H1 (cell line): ENCODE data around the gene SYPL1. TPM values are rescaled to one million over a fixed set of nuclear protein-coding genes. Genes with fewer than 3 reads are reported as not detected.

ENCODE experiments used
- CTCF ChIA-PET: fragments of 300-600 bp; sonication (Branson Sonifier 250); formaldehyde crosslinking; loops from one replicate; lab custom pipeline; 2021; ENCODE audit not compliant: partially characterized antibody; lab: Charles Lee
- POLR2A ChIA-PET: fragments of 300-600 bp; sonication (Branson Sonifier 250); formaldehyde crosslinking; loops from one replicate; lab custom pipeline; 2021; ENCODE audit warnings: inconsistent platforms; ENCODE audit not compliant: partially characterized antibody; lab: Charles Lee
- DNase-seq, 2 experiments: peaks; one replicate each; pipeline versions ENCODE4 v3.0.0 to v3.0.0-alpha.2; 2010 to 2022; ENCODE audit warnings: low spot score in 2 of 2, low read depth in 1 of 2, mixed read lengths in 1 of 2
- FAIRE-seq: peaks from 2 replicates; lab custom pipeline; 2011; peaks lifted over from hg19 to GRCh38; lab: Jason Lieb, UNC
- H2AFZ ChIP-seq: 2 replicates; pipeline ENCODE4 v1.8.1; 2012; ENCODE audit warnings: low read length, inconsistent platforms
- H2AK5ac ChIP-seq: 2 replicates; pipeline ENCODE4 v1.6.1; 2013; ENCODE audit warnings: low read depth, low read length
- H2BK120ac ChIP-seq: replicated peaks from 2 replicates; pipeline ENCODE3; 2013; ENCODE audit warnings: low read depth, low read length, inconsistent platforms
- H2BK12ac ChIP-seq: 2 replicates; pipeline ENCODE4 v1.6.1; 2013; ENCODE audit warnings: low read depth, low read length
- H2BK15ac ChIP-seq: 2 replicates; pipeline ENCODE4 v1.6.1; 2013; ENCODE audit warnings: low read length
- H2BK20ac ChIP-seq: 2 replicates; pipeline ENCODE4 v1.6.1; 2013; ENCODE audit warnings: low read length
- H2BK5ac ChIP-seq: 2 replicates; pipeline ENCODE4 v1.6.1; 2013; ENCODE audit warnings: low read depth, low read length
- H3K14ac ChIP-seq: 2 replicates; pipeline ENCODE4 v1.6.1; 2013; ENCODE audit warnings: inconsistent platforms; ENCODE audit not compliant: insufficient read length
- H3K18ac ChIP-seq: 2 replicates; pipeline ENCODE4 v1.6.1; 2013; ENCODE audit warnings: low read length; ENCODE audit errors: extremely low read depth
- H3K23ac ChIP-seq: 2 replicates; pipeline ENCODE4 v1.6.1; 2013; ENCODE audit warnings: inconsistent platforms; ENCODE audit not compliant: insufficient read length
- H3K23me2 ChIP-seq: 2 replicates; pipeline ENCODE4 v1.6.1; 2013; ENCODE audit warnings: low read depth, low read length
- H3K27ac ChIP-seq: 2 replicates; pipeline ENCODE4 v1.6.1; 2011; ENCODE audit warnings: low read depth, low read length, inconsistent platforms
- H3K27me3 ChIP-seq, 4 experiments: replicated peaks in 1 of 4; 1 replicate in 1 of 4; 2 replicates in 3 of 4; pipeline versions ENCODE4 v1.6.1 to v1.8.1; 2011 to 2013; ENCODE audit warnings: low read length in 3 of 4, mild to moderate bottlenecking in 3 of 4, inconsistent platforms in 2 of 4, mixed read lengths in 2 of 4, moderate library complexity in 1 of 4; ENCODE audit not compliant: control insufficient read depth in 3 of 4, insufficient read depth in 3 of 4; ENCODE audit errors: extremely low read depth in 1 of 4
- H3K36me3 ChIP-seq, 4 experiments: 2 replicates each; pipeline versions ENCODE4 v1.6.1 to v1.8.1; 2011 to 2013; ENCODE audit warnings: mild to moderate bottlenecking in 4 of 4, low read length in 3 of 4, moderate library complexity in 2 of 4, control low read depth in 1 of 4, inconsistent platforms in 1 of 4; ENCODE audit not compliant: insufficient read depth in 4 of 4, control insufficient read depth in 2 of 4
- H3K4ac ChIP-seq: replicated peaks from 2 replicates; pipeline ENCODE3; 2013; ENCODE audit warnings: low read length, low read depth, mixed read lengths, inconsistent platforms; ENCODE audit not compliant: insufficient read length
- H3K4me1 ChIP-seq, 4 experiments: replicated peaks in 1 of 4; 1 replicate in 1 of 4; 2 replicates in 3 of 4; pipeline versions ENCODE4 v1.6.1 to v1.8.1; 2011 to 2013; ENCODE audit warnings: low read length in 3 of 4, inconsistent platforms in 2 of 4, mixed read lengths in 1 of 4; ENCODE audit not compliant: insufficient read depth in 4 of 4, control insufficient read depth in 3 of 4
- H3K4me2 ChIP-seq, 2 experiments: 2 replicates each; pipeline versions ENCODE4 v1.6.1 to v1.8.1; 2011 to 2013; ENCODE audit warnings: low read depth in 2 of 2, low read length in 2 of 2, control low read depth in 1 of 2, inconsistent platforms in 1 of 2, mild to moderate bottlenecking in 1 of 2; ENCODE audit not compliant: insufficient read depth in 1 of 2
- H3K4me3 ChIP-seq, 4 experiments: fragments of 200-600, 300-600 bp in 1 of 4; sonication (generic), shearing (Covaris generic), sonication (Bioruptor Twin) in 1 of 4; 2 replicates each; pipeline versions ENCODE4 v1.5.1 to v1.8.1; 2011 to 2016; ENCODE audit warnings: low read length in 4 of 4, low read depth in 3 of 4, control low read depth in 2 of 4, inconsistent platforms in 2 of 4, mild to moderate bottlenecking in 2 of 4, mixed read lengths in 1 of 4, moderate library complexity in 1 of 4; ENCODE audit not compliant: insufficient read depth in 2 of 4; ENCODE audit errors: extremely low read depth in 1 of 4
- H3K56ac ChIP-seq: replicated peaks from 2 replicates; pipeline ENCODE3; 2013; ENCODE audit warnings: low read depth, mild to moderate bottlenecking, mixed read lengths, low read length, inconsistent platforms; ENCODE audit not compliant: insufficient read length
- H3K79me1 ChIP-seq: 2 replicates; pipeline ENCODE4 v1.6.1; 2013; ENCODE audit warnings: low read depth, low read length, control low read depth
- H3K79me2 ChIP-seq, 2 experiments: 2 replicates each; pipeline versions ENCODE4 v1.6.1 to v1.8.1; 2012 to 2013; ENCODE audit warnings: low read length in 2 of 2, mild to moderate bottlenecking in 2 of 2, inconsistent platforms in 1 of 2; ENCODE audit not compliant: insufficient read depth in 2 of 2, control insufficient read depth in 1 of 2
- H3K9ac ChIP-seq, 4 experiments: replicated peaks in 1 of 4; 1 replicate in 1 of 4; 2 replicates in 3 of 4; pipeline versions ENCODE4 v1.6.1 to v1.8.1; 2011 to 2013; ENCODE audit warnings: low read depth in 3 of 4, low read length in 3 of 4, control low read depth in 2 of 4, mild to moderate bottlenecking in 2 of 4, moderate library complexity in 2 of 4, inconsistent platforms in 1 of 4; ENCODE audit errors: extremely low read depth in 1 of 4
- H3K9me3 ChIP-seq, 2 experiments: 2 replicates each; pipeline versions ENCODE4 v1.6.1 to v1.8.1; 2012 to 2013; ENCODE audit warnings: mild to moderate bottlenecking in 2 of 2, moderate library complexity in 2 of 2, control low read depth in 1 of 2, inconsistent platforms in 1 of 2, low read depth in 1 of 2, low read length in 1 of 2, mixed read lengths in 1 of 2; ENCODE audit not compliant: insufficient read depth in 2 of 2
- H4K20me1 ChIP-seq, 2 experiments: replicated peaks in 1 of 2; 2 replicates each; pipeline versions ENCODE3 to v1.8.1; 2011 to 2013; ENCODE audit warnings: inconsistent platforms in 2 of 2, low read length in 2 of 2, mild to moderate bottlenecking in 1 of 2; ENCODE audit not compliant: insufficient read depth in 2 of 2, control insufficient read depth in 1 of 2
- H4K5ac ChIP-seq: 2 replicates; pipeline ENCODE4 v1.6.1; 2013; ENCODE audit warnings: low read length, low read depth, mixed read lengths, inconsistent platforms; ENCODE audit not compliant: insufficient read length
- H4K8ac ChIP-seq: 2 replicates; pipeline ENCODE4 v1.8.0; 2013; ENCODE audit warnings: mild to moderate bottlenecking, moderate library complexity, low read length, inconsistent platforms; ENCODE audit not compliant: insufficient read depth; ENCODE audit errors: extremely low read depth
- H4K91ac ChIP-seq: replicated peaks from 2 replicates; pipeline ENCODE3; 2013; ENCODE audit warnings: low read length, mixed read lengths, inconsistent platforms; ENCODE audit not compliant: insufficient read length
- BCL11A ChIP-seq, 2 experiments: IDR thresholded peaks; one replicate each; pipeline ENCODE4 v1.6.1; 2011; ENCODE audit warnings: low read depth in 2 of 2, low read length in 2 of 2, mild to moderate bottlenecking in 2 of 2
- HDAC2 ChIP-seq, 2 experiments: fragments of 300-600 bp in 1 of 2; sonication (generic) in 1 of 2; IDR thresholded peaks; 2 replicates each; pipeline ENCODE4 v1.6.1; 2011 to 2012; ENCODE audit warnings: low read depth in 2 of 2, low read length in 2 of 2, mild to moderate bottlenecking in 2 of 2, moderate library complexity in 2 of 2, borderline replicate concordance in 1 of 2, inconsistent platforms in 1 of 2
- JUN ChIP-seq: IDR thresholded peaks from 2 replicates; pipeline ENCODE4 v1.6.1; 2011; ENCODE audit warnings: low read depth, mild to moderate bottlenecking, improper control_type of control experiment, low read length
- KDM5A ChIP-seq: fragments of 200-600 bp; IDR thresholded peaks from 2 replicates; pipeline ENCODE4 v1.7.1; 2012; ENCODE audit warnings: mild to moderate bottlenecking, low read length, inconsistent platforms, mixed read lengths
- MAFK ChIP-seq: IDR thresholded peaks from 2 replicates; pipeline ENCODE4 v1.6.1; 2012; ENCODE audit warnings: low read depth, mild to moderate bottlenecking, improper control_type of control experiment, low read length
- RAD21 ChIP-seq, 2 experiments: IDR thresholded peaks in 1 of 2; conservative IDR thresholded peaks in 1 of 2; 2 replicates each; pipeline ENCODE4 v1.6.1; 2011; ENCODE audit warnings: low read depth in 2 of 2, low read length in 2 of 2, improper control_type of control experiment in 1 of 2, inconsistent platforms in 1 of 2, mild to moderate bottlenecking in 1 of 2, moderate library complexity in 1 of 2
- RFX5 ChIP-seq: IDR thresholded peaks from 2 replicates; pipeline ENCODE4 v1.6.1; 2011; ENCODE audit warnings: low read depth, low read length, improper control_type of control experiment, borderline replicate concordance
- SIN3A ChIP-seq, 2 experiments: IDR thresholded peaks in 1 of 2; conservative IDR thresholded peaks in 1 of 2; 2 replicates each; pipeline ENCODE4 v1.6.1; 2011 to 2012; ENCODE audit warnings: low read length in 2 of 2, improper control_type of control experiment in 1 of 2, low read depth in 1 of 2, mild to moderate bottlenecking in 1 of 2
- TAF7 ChIP-seq: optimal IDR thresholded peaks from 2 replicates; pipeline ENCODE3; 2011; ENCODE audit warnings: low read depth, mild to moderate bottlenecking, inconsistent platforms, low read length, moderate library complexity, borderline replicate concordance
- YY1 ChIP-seq: IDR thresholded peaks from 2 replicates; pipeline ENCODE4 v1.6.1; 2011; ENCODE audit warnings: low read depth, mild to moderate bottlenecking, low read length
- WGBS, 2 experiments: shearing (Covaris generic) in 1 of 2; methylation state at CpG; one replicate each; pipeline versions ENCODE4 v1.1.6 to v1.1.7; 2013 to 2015; ENCODE audit warnings: low lambda C conversion rate in 2 of 2, mixed read lengths in 2 of 2, inconsistent platforms in 1 of 2, low coverage in 1 of 2, missing lambda C conversion rate in 1 of 2; ENCODE audit not compliant: insufficient replicate concordance in 2 of 2, insufficient coverage in 1 of 2, insufficient read length in 1 of 2; ENCODE audit errors: extremely low coverage in 1 of 2, missing lambda C conversion rate in 1 of 2; 5-methylcytosine and 5-hydroxymethylcytosine counted together
- polyA plus RNA-seq, 7 experiments: library from polyadenylated mRNA; depleted of rRNA in 3 of 7; stranded (reverse) in 5 of 7; unstranded in 2 of 7; fragments of >200 nt in 5 of 7; fragments of 200-250 nt in 2 of 7; gene quantifications; 1 replicate in 5 of 7; 2 replicates in 1 of 7; 4 replicates in 1 of 7; pipeline versions ENCODE4 v1.2.1 to v1.2.3, GENCODE V29; 2011 to 2013; ENCODE audit warnings: missing spikeins in 2 of 7, mixed read lengths in 2 of 7
- total RNA-seq: library from RNA; stranded (reverse); fragmentation: NEBNext Ultra II Directional; extraction: Animal tissue kit (Norgen Biotek cat#: 25700); gene quantifications from 2 replicates; pipeline ENCODE4 v1.2.1, GENCODE V29; 2021

Gene SYPL1
- total and polyA plus RNA-seq, 2 of the 8 experiments (the other 6 are each of a cell fraction or from before 2014, with no cell fraction given) = 44.9 to 57.7 TPM

GRCh38 chr7:106095634-106096033, 16.5 kb downstream of the SYPL1 start:
- no peaks in the 10 kb centered on the region for H3K9me3 ChIP-seq
- no peak overlapping the region for H2AFZ ChIP-seq
- H3K4me2 ChIP-seq = no peak overlapping the region
- no peak for DNase-seq
- H3K79me1 ChIP-seq = no peaks in the 10 kb centered on the region
- no peaks in the 10 kb centered on the region for H3K27me3 ChIP-seq
- H3K56ac ChIP-seq = no peak overlapping the region
- no peak overlapping the region for H4K91ac ChIP-seq
- H2BK12ac ChIP-seq = no peak overlapping the region
- peaks cover 0 to 43% (median 1%) of the 10 kb centered on the region in 4 experiments; a peak in 4 of 8 replicates for H3K36me3 ChIP-seq
- no peak overlapping the region for H2BK15ac ChIP-seq
- H2BK20ac ChIP-seq = no peak overlapping the region
- CTCF ChIA-PET = interaction anchor here (0.7 to 1.3 kb wide), 4 partner anchors 10 to 58 kb away, joined by 3 to 4 read pairs (median 4); no protein-coding TSS in a partner anchor
- no peak overlapping the region for H2BK120ac ChIP-seq
- POLR2A ChIA-PET = no interaction called here
- no peaks in the 10 kb centered on the region for H3K23me2 ChIP-seq
- H3K18ac ChIP-seq = no peak overlapping the region
- H2AK5ac ChIP-seq = no peak overlapping the region
- peaks cover 0 to 17% of the 10 kb centered on the region in 2 experiments; a peak in 2 of 4 replicates for H3K79me2 ChIP-seq
- H3K27ac ChIP-seq = no peak overlapping the region
- no peaks in the 10 kb centered on the region for H4K20me1 ChIP-seq
- H3K14ac ChIP-seq = no peak overlapping the region
- no peak overlapping the region for H3K9ac ChIP-seq
- H4K5ac ChIP-seq = no peak overlapping the region
- H3K4me3 ChIP-seq = no peak overlapping the region
- 95% methylated on average over 1 of the region's 1 CpG; no CpG with 5 or more reads in 1 of the 2 experiments for WGBS, 2 experiments
- H3K4me1 ChIP-seq = peaks cover 0 to 3% (median 0%) of the 10 kb centered on the region in 4 experiments; a peak in 1 of 7 replicates
- H2BK5ac ChIP-seq = no peak overlapping the region
- no peak overlapping the region for H4K8ac ChIP-seq
- FAIRE-seq = no peak
- H3K23ac ChIP-seq = no peak overlapping the region
- H3K4ac ChIP-seq = no peak overlapping the region
- no peak for TF ChIP-seq KDM5A
- TF ChIP-seq RFX5 = no peak
- TF ChIP-seq MAFK = no peak
- no peak for TF ChIP-seq SIN3A (conservative IDR thresholded peaks at IDR 0.05 in 1 of 2, IDR thresholded peaks at IDR 0.05 in 1 of 2; ENCODE audit: low read depth in 1 of 2, low read length in 2 of 2)
- no peak for TF ChIP-seq JUN
- TF ChIP-seq BCL11A (IDR thresholded peaks at IDR 0.05; ENCODE audit: low read depth in 2 of 2, low read length in 2 of 2) = no peak
- no peak for TF ChIP-seq RAD21 (IDR thresholded peaks at IDR 0.05 in 1 of 2, conservative IDR thresholded peaks at IDR 0.05 in 1 of 2; ENCODE audit: low read depth in 2 of 2, low read length in 2 of 2)
- TF ChIP-seq TAF7 = no peak
- no peak for TF ChIP-seq HDAC2 (IDR thresholded peaks at IDR 0.05; ENCODE audit: borderline replicate concordance in 1 of 2, low read depth in 2 of 2, low read length in 2 of 2)
- no peak for TF ChIP-seq YY1
